H1 (cell line): ENCODE data around the gene HPX.

Experiments
- CHD1 ChIP-seq: IDR thresholded peaks from 2 replicates; pipeline ENCODE4 v1.6.1; 2012; ENCODE audit warnings: low read depth, low read length, improper control_type of control experiment
- EGR1 ChIP-seq: IDR thresholded peaks from 2 replicates; pipeline ENCODE4 v1.6.1; 2011; ENCODE audit warnings: low read depth, low read length, borderline replicate concordance
- POLR2A ChIP-seq, 2 experiments: IDR thresholded peaks; 1 replicate in 1 of 2; 2 replicates in 1 of 2; pipeline ENCODE4 v1.6.1; 2011; ENCODE audit warnings: low read depth in 2 of 2, low read length in 2 of 2, mild to moderate bottlenecking in 2 of 2; ENCODE audit errors: control extremely low read depth in 1 of 2
- POLR2AphosphoS5 ChIP-seq: IDR thresholded peaks from 2 replicates; pipeline ENCODE4 v1.6.1; 2011; ENCODE audit warnings: low read depth, low read length
- TF ChIP-seq, protein P1 (sequence below), 3 experiments: IDR thresholded peaks; 1 replicate in 2 of 3; 2 replicates in 1 of 3; pipeline versions ENCODE4 v1.5.1 to v1.6.1; 2011; ENCODE audit warnings: low read length in 3 of 3, mild to moderate bottlenecking in 3 of 3, inconsistent platforms in 2 of 3, low read depth in 1 of 3, moderate library complexity in 1 of 3; ENCODE audit not compliant: insufficient read depth in 1 of 3; ENCODE audit errors: control extremely low read depth in 1 of 3
- TF ChIP-seq, protein P2 (sequence below): IDR thresholded peaks from 2 replicates; pipeline ENCODE4 v1.6.1; 2012; ENCODE audit warnings: inconsistent platforms

DNA sequence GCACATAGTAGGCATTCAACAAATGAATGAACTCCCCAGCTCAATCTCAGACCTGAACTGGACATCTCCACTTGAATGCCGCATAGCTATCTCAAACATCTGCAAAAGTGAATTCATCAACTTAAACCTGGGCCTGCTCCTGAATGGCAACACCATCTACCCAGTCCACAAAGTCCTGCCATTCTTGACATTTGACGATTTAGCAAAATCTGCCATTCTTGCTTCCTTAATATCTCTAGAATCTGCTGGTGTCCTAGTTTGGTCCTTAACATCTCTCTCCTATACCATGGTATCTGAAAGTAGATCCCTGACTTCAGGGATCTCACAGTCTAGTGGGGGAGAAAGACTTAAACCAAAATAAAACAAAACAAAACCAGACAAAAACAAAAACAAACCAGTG is 12.4 kb upstream of the HPX start:
- TF ChIP-seq, protein P1, sequence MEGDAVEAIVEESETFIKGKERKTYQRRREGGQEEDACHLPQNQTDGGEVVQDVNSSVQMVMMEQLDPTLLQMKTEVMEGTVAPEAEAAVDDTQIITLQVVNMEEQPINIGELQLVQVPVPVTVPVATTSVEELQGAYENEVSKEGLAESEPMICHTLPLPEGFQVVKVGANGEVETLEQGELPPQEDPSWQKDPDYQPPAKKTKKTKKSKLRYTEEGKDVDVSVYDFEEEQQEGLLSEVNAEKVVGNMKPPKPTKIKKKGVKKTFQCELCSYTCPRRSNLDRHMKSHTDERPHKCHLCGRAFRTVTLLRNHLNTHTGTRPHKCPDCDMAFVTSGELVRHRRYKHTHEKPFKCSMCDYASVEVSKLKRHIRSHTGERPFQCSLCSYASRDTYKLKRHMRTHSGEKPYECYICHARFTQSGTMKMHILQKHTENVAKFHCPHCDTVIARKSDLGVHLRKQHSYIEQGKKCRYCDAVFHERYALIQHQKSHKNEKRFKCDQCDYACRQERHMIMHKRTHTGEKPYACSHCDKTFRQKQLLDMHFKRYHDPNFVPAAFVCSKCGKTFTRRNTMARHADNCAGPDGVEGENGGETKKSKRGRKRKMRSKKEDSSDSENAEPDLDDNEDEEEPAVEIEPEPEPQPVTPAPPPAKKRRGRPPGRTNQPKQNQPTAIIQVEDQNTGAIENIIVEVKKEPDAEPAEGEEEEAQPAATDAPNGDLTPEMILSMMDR (IDR thresholded peaks at IDR 0.05; ENCODE audit: control extremely low read depth in 1 of 3, insufficient read depth in 1 of 3, low read depth in 1 of 3, low read length in 3 of 3), result no peak
- TF ChIP-seq POLR2AphosphoS5 (no peak), CHD1 (no peak), EGR1 (no peak), POLR2A (IDR thresholded peaks at IDR 0.05; ENCODE audit: control extremely low read depth in 1 of 2, low read depth in 2 of 2, low read length in 2 of 2) (no peak)
- TF ChIP-seq, protein P2, sequence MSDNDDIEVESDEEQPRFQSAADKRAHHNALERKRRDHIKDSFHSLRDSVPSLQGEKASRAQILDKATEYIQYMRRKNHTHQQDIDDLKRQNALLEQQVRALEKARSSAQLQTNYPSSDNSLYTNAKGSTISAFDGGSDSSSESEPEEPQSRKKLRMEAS, result no peak
